HG03521 (cell line): Measurements from ENCODE around the gene PTK6.
"Not testable (repeated sequence)": the region's sequence is repeated elsewhere in the genome, so short reads cannot be mapped to it uniquely, and the experiment has no call there.

Experiments used
- ATAC-seq: cut with Tn5 transposase; IDR thresholded peaks from one replicate; pipeline ENCODE4 v1.9.1; 2021; ENCODE audit warnings: mild to moderate bottlenecking, moderate library complexity; ENCODE audit not compliant: unreplicated experiment

The PTK6 gene

GRCh38 chr20:63536997-63537524 is at the start of gene PTK6:
TSS of gene PTK6 (minus strand) at chr20:63537376. CDS start at chr20:63537314, 62 bp downstream.
- no peak for ATAC-seq

- ATAC-seq, result no peak
These were observed 49.6 kb upstream of the PTK6 start for GRCh38 chr20:63586797-63587196.

- no peak for ATAC-seq
These were observed 48.7 kb upstream of the PTK6 start for GRCh38 chr20:63585616-63586565.

- ATAC-seq, result no peak
These were observed 45.3 kb upstream of the PTK6 start for GRCh38 chr20:63582382-63583063.

- no peak for ATAC-seq
These were observed 43.8 kb upstream of the PTK6 start for GRCh38 chr20:63580796-63581461.

GRCh38 chr20:63579017-63579694 is 42.0 kb upstream of the PTK6 start:
- no peak for ATAC-seq

GRCh38 chr20:63578224-63579016 is 41.2 kb upstream of the PTK6 start:
- no peak for ATAC-seq

- ATAC-seq, result no peak
These were observed 40.2 kb upstream of the PTK6 start for GRCh38 chr20:63577317-63577894.

GRCh38 chr20:63576311-63576710 is 39.1 kb upstream of the PTK6 start:
- ATAC-seq, result no peak

GRCh38 chr20:63574829-63575743 is 37.9 kb upstream of the PTK6 start:
- no peak for ATAC-seq

- no peak for ATAC-seq
These were observed 37.1 kb upstream of the PTK6 start, which contains the start of gene HELZ2 for GRCh38 chr20:63574156-63574828. TSS of gene HELZ2 (minus strand) at chr20:63574239. CDS start at chr20:63572385, 1,854 bp downstream.

GRCh38 chr20:63573647-63574131 is 36.5 kb upstream of the PTK6 start:
- no peak for ATAC-seq

GRCh38 chr20:63572788-63573646 is 35.8 kb upstream of the PTK6 start:
- ATAC-seq, result no peak

- no peak for ATAC-seq
These were observed 35.1 kb upstream of the PTK6 start for GRCh38 chr20:63572071-63572787.

GRCh38 chr20:63571087-63571478 is 33.9 kb upstream of the PTK6 start:
- ATAC-seq, result not testable (repeated sequence)
